Suprapubic skin (tissue), 4 donors: ENCODE results near the gene TASOR2. TPM values are rescaled to one million over a fixed set of nuclear protein-coding genes. Genes with fewer than 3 reads are reported as not detected.

Source experiments
- DNase-seq, 2 donors: peaks; one replicate each; pipeline ENCODE4 v3.0.0-alpha.2; 2019; ENCODE audit warnings: low spot score in 2 of 2
- H3K27ac ChIP-seq: fragments of 200-600 bp; sonication (generic); one replicate; pipeline ENCODE4 v1.5.1; 2019
- H3K27me3 ChIP-seq: fragments of 200-600 bp; sonication (generic); one replicate; pipeline ENCODE4 v1.5.1; 2019
- H3K36me3 ChIP-seq: fragments of 200-600 bp; sonication (generic); one replicate; pipeline ENCODE4 v1.5.1; 2019
- H3K4me1 ChIP-seq: fragments of 200-600 bp; sonication (generic); one replicate; pipeline ENCODE4 v1.5.1; 2019
- H3K4me3 ChIP-seq: fragments of 200-600 bp; sonication (generic); one replicate; pipeline ENCODE4 v1.5.1; 2019; ENCODE audit warnings: mild to moderate bottlenecking
- H3K9me3 ChIP-seq: fragments of 200-600 bp; sonication (generic); one replicate; pipeline ENCODE4 v1.5.1; 2019
- EP300 ChIP-seq: sonication (generic); formaldehyde crosslinking; IDR thresholded peaks from one replicate; pipeline ENCODE4 v1.6.1; 2017; ENCODE audit warnings: antibody characterized with exemption
- POLR2A ChIP-seq, 2 donors: fragments of 450-650 bp; IDR thresholded peaks; one replicate each; pipeline ENCODE4 v1.6.1; 2017; ENCODE audit warnings: antibody characterized with exemption in 2 of 2, mild to moderate bottlenecking in 2 of 2, moderate library complexity in 2 of 2
- POLR2AphosphoS5 ChIP-seq, 3 donors: sonication (generic); formaldehyde crosslinking; IDR thresholded peaks; one replicate each; pipeline ENCODE4 v1.6.1; 2017; ENCODE audit warnings: antibody characterized with exemption in 3 of 3
- WGBS: methylation state at CpG from one replicate; pipeline ENCODE4 v1.1.5; 2018; 5-methylcytosine and 5-hydroxymethylcytosine counted together
- total RNA-seq, 4 donors: library from RNA; depleted of rRNA; stranded (reverse); fragments of >200 nt; gene quantifications; one replicate each; pipeline ENCODE4 v1.1.0, GENCODE V29; 2016
- TF ChIP-seq, protein P1 (sequence below), 2 donors: fragments of 200-600 bp in 1 of 2; fragments of 450-650 bp in 1 of 2; sonication (generic) in 1 of 2; IDR thresholded peaks; one replicate each; pipeline ENCODE4 v1.5.1; 2016 to 2019; ENCODE audit warnings: antibody characterized with exemption in 2 of 2, mild to moderate bottlenecking in 1 of 2, moderate library complexity in 1 of 2

The TASOR2 gene
- total RNA-seq, 4 donors from 2014 or later, result 49.8 to 78.3 (median 59.9) TPM

DNA sequence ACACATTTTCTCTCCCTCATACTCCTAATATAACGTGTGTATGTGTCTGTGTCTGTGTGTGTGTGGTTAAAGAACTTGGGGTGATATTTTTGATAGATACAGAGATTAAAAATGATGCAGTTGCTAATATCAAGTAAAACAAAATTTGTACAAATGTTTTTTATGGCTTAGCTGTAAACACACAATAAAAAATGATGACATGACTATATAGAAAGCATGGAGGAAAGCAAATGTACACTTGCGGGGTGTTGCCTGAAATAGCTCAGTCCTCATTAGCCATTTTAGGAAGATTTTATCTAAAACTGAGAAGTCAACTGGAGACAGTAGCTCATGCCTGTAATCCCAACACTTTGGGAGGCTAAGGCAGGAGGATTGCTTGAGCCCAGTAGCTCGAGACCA, 5.6 kb upstream of the TASOR2 start:
- no peak overlapping the region for H3K27ac ChIP-seq
- TF ChIP-seq POLR2A (IDR thresholded peaks at IDR 0.05) (no peak), POLR2AphosphoS5 (IDR thresholded peaks at IDR 0.05) (no peak), EP300 (no peak)
- TF ChIP-seq, protein P1, sequence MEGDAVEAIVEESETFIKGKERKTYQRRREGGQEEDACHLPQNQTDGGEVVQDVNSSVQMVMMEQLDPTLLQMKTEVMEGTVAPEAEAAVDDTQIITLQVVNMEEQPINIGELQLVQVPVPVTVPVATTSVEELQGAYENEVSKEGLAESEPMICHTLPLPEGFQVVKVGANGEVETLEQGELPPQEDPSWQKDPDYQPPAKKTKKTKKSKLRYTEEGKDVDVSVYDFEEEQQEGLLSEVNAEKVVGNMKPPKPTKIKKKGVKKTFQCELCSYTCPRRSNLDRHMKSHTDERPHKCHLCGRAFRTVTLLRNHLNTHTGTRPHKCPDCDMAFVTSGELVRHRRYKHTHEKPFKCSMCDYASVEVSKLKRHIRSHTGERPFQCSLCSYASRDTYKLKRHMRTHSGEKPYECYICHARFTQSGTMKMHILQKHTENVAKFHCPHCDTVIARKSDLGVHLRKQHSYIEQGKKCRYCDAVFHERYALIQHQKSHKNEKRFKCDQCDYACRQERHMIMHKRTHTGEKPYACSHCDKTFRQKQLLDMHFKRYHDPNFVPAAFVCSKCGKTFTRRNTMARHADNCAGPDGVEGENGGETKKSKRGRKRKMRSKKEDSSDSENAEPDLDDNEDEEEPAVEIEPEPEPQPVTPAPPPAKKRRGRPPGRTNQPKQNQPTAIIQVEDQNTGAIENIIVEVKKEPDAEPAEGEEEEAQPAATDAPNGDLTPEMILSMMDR (IDR thresholded peaks at IDR 0.05), result no peak
- no peaks in the 10 kb centered on the region for H3K36me3 ChIP-seq
- H3K27me3 ChIP-seq, result no peaks in the 10 kb centered on the region
- WGBS, result 85% methylated on average over 3 of the region's 3 CpGs
- no peak overlapping the region for H3K4me3 ChIP-seq
- peaks cover 2% of the 10 kb centered on the region for H3K4me1 ChIP-seq
- H3K9me3 ChIP-seq, result no peaks in the 10 kb centered on the region
- DNase-seq, result no peak

DNA sequence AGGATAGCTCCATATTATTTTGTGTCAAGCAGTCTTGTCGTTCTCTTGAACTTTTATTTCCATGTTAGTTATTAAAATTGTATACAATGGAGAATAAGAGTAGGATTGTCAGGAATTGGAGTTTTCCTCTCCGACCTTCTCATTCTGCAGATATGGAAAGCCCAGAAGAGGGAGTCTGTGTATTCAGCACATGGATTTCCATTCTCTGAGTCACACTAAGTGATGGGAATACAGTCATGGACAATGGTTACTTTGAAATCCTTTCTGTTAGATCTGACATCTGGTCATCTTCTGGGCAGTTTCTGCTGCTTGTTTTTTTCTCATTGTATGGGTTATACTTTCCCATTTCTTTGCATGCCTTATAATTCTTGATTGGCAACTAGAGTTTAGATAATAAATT, 5.0 kb upstream of the TASOR2 start:
- no peaks in the 10 kb centered on the region for H3K27me3 ChIP-seq
- peaks cover 6% of the 10 kb centered on the region for H3K4me1 ChIP-seq
- no peak overlapping the region for H3K4me3 ChIP-seq
- TF ChIP-seq, protein P1 (IDR thresholded peaks at IDR 0.05), result no peak
- TF ChIP-seq EP300 (no peak), POLR2A (IDR thresholded peaks at IDR 0.05) (no peak), POLR2AphosphoS5 (IDR thresholded peaks at IDR 0.05) (no peak)
- H3K27ac ChIP-seq, result no peak overlapping the region
- 84% methylated on average over 2 of the region's 2 CpGs for WGBS
- no peaks in the 10 kb centered on the region for H3K9me3 ChIP-seq
- no peak for DNase-seq
- H3K36me3 ChIP-seq, result no peaks in the 10 kb centered on the region

DNA sequence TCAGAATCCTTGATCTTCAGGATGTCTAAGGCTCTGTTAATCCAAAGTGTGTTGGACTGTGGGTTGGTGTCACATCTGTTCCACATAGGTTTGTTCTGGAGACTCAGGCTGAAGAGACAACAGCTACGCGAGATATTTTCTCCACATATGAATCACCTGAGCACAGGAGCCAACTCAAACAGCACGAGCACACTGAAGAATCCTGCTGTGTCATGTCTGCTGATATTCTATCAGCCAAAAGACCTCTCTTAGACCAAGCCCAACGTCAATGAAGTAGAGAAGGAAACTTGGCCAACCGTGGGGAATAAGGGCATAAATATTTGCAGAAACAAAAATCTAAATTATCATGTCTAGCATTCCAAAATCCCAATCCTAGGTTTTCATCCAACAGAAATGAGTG, 2.7 kb upstream of the TASOR2 start:
- no peak overlapping the region for H3K4me3 ChIP-seq
- H3K27ac ChIP-seq, result no peak overlapping the region
- peaks cover 17% of the 10 kb centered on the region for H3K4me1 ChIP-seq
- WGBS, result 51% methylated on average over 5 of the region's 5 CpGs
- TF ChIP-seq EP300 (no peak), POLR2AphosphoS5 (IDR thresholded peaks at IDR 0.05) (no peak), POLR2A (IDR thresholded peaks at IDR 0.05) (no peak)
- TF ChIP-seq, protein P1 (IDR thresholded peaks at IDR 0.05), result no peak
- H3K27me3 ChIP-seq, result no peaks in the 10 kb centered on the region
- DNase-seq, result no peak
- no peaks in the 10 kb centered on the region for H3K9me3 ChIP-seq
- no peaks in the 10 kb centered on the region for H3K36me3 ChIP-seq

DNA sequence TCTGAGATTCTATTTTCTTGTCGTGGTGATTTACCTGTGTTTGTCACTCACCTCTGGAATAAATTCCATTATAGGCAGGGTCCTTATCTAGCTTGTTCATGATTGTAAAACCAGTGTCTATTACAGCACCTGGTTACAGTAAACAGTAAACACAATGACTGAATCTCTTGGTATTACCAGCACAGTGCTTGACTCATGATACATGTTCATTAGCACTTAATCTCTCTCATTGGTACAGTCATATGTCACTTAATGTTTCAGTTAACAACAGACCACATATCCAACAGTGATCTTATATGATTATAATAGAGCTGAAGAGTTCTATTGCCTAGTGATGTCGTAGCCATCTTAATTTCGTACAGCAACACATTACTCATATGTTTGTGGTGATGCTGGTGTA, 1.6 kb upstream of the TASOR2 start:
- 77% methylated on average over 3 of the region's 3 CpGs for WGBS

DNA sequence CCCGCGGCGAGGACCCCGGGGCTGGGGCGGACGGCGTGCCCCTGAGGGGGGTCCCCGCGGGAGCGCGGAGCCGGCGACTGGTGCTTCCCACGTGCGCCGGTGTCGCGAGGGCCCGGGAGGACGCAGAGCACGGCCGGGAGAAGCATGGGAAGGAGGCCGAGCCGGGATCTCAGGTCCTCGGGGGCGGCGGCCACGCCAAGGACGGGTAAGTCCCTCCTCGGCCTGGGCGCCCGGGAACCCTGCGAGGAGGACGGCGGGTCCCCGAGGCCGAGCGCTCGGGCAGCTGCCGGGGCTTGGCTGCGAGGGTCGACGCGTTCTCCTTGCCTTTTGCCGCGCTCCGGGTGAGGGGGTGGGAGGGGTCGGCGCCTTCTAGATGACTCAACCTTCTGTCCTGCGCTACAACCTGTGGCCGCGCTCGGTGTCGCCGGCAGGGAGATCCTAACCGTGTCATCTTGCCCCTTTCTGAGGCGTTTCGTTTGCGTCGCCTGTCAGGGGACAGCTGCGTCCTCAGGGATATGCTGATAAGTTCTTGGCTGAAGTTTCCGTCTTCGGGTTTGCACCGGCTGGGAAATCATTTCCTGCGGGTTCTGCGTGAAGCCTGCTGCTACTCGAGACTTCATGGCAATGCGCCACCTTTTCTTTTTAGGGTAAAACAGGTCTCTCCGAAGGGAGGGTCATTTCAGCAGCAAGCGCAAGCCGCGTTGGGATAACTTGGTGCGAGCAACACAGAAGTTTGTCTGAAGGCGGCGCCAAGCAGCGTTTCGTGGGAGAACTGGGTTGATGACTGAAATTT, 529 bp downstream of the TASOR2 start:
- peak in 1 of 3 donors; percentile 6 for TF ChIP-seq POLR2AphosphoS5 (IDR thresholded peaks at IDR 0.05)
- no peak for TF ChIP-seq EP300
- TF ChIP-seq, protein P1 (IDR thresholded peaks at IDR 0.05), result peak in 1 of 2 donors; percentile 28
- TF ChIP-seq POLR2A (IDR thresholded peaks at IDR 0.05), result no peak
- Histone ChIP-seq H3K27ac (peak overlapping the region; percentile 93), H3K36me3 (no peaks in the 10 kb centered on the region), H3K9me3 (no peaks in the 10 kb centered on the region), H3K4me1 (peaks cover 22% of the 10 kb centered on the region), H3K27me3 (no peaks in the 10 kb centered on the region), H3K4me3 (peak overlapping the region; percentile 83)
- WGBS, result 0% methylated on average over 24 of the region's 77 CpGs
- peak; percentile 77 to 87 for DNase-seq

More for the DNA sequence above, 1.6 kb upstream of the TASOR2 start:
- Histone ChIP-seq H3K4me3 (no peak overlapping the region), H3K36me3 (no peaks in the 10 kb centered on the region), H3K27me3 (no peaks in the 10 kb centered on the region), H3K4me1 (peaks cover 22% of the 10 kb centered on the region), H3K9me3 (no peaks in the 10 kb centered on the region), H3K27ac (no peak overlapping the region)
- TF ChIP-seq EP300 (no peak), POLR2AphosphoS5 (IDR thresholded peaks at IDR 0.05) (no peak), POLR2A (IDR thresholded peaks at IDR 0.05) (no peak)
- TF ChIP-seq, protein P1 (IDR thresholded peaks at IDR 0.05), result no peak
- no peak for DNase-seq
